ENCODE results near the gene TFAP2A.

The TFAP2A gene

DNA sequence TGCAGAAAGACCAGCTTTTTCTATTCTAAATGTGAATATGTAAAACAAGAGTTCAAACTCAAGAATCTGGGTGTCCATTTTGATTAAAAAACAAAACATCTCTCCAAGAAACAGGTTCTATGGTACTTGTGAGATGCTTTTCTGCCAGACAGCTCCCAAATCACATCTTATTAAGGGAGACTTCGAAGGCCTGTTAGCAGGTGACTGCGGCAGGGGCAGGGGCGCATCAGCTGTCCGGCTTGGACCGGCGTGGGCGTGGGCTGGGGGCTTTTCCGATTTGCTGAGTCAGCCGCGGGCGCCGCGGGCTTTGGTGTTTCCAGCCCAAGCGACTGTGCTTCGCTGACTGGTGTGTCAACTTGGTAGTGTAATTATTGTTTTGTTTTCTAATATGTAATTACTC is 32.6 kb downstream of the TFAP2A start:
- no peak for DNase-seq

GRCh38 chr6:10381830-10382208 is 33.1 kb downstream of the TFAP2A start:
- DNase-seq = no peak

- DNase-seq = peak; percentile 83
Measured at GRCh38 chr6:10381133-10381829, 33.6 kb downstream of the TFAP2A start.

DNA sequence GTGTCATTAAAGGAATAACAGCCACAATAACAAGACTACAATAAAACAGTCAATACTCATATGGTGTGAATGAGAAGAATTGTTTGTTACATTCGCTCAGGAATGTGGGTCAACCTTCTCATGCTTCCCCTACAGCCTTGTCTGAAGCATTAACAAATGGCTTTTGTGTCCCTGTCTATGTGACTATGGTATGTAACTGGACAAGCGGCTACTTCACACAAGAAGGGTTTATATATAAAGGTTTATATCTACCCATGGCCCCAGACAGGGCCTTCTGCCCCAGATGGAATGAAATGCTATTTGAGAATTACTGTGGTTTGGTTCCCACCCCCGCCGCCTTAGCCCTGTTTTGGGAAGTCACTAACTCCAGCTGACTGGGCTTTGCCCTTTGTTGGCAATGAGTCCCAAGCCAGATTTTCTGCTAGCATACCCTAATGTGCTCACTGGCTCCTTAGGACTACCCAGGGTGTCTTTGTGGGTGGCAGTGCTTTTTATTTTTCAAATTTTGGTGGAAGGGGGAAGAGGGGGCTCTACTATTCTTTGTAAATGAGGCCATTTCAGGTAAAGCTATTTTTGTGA is 39.4 kb downstream of the TFAP2A start:
- no peak for DNase-seq

GRCh38 chr6:10373642-10374359 is 41.1 kb downstream of the TFAP2A start:
- no peak for DNase-seq

GRCh38 chr6:10369896-10370295 is 45.0 kb downstream of the TFAP2A start:
- DNase-seq = no peak

DNA sequence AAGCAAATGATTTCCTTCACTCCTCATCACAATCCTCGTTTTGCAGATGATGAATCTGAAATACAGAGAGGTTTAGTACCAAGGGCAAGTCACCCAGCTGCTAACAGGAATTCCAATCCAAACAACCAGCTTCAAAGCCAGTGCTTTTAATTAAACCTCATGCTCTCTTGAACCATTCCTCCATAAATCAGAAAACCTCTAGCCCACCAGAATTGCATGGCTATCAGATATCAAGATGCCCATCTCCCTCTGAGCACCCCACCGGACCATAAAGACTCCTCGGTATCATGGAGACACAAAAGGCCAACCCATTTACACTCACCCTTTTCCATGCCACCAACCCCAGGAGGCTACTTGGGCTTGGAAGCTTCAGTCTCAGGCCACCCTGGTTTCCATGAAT is 46.0 kb downstream of the TFAP2A start:
- DNase-seq = no peak

DNA sequence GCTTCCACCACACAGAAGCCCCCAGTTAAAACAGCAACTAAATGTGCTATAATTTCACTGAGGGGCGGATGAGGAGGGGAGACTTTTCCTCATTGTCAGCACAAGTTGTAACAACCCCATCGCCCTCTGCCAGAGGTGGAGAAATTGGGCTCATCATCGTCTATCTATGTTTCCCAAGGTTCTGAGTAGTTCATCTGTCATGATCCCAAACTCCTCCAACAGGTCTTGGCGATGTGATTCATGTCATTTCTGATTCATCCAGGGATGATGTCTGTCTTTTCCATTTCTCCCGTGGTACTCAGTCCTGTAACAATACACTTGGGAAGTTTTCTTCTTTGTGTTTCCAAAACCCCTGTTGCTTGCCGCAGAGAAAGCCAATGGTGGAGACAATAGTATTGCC is 51.0 kb downstream of the TFAP2A start:
- DNase-seq = no peak

DNA sequence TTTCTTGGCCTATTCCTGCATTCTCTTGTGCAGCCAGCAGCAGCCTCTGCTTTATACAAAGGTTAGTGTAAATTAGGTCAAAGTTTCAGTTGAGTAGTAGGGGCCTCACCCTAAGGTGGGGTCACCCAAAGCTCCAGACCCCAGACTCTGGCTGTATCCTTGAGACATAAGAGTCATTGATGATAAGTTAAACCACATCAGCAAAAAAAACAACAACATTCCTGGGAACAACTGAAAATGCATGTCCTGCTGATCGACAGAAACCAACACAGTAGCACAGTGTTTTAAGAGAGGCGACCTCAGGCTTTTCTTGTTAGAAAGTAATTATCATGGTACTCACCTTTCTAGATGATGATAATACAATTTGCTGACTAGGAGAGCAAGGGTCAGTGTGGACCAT is 52.6 kb downstream of the TFAP2A start:
- DNase-seq = no peak

DNA sequence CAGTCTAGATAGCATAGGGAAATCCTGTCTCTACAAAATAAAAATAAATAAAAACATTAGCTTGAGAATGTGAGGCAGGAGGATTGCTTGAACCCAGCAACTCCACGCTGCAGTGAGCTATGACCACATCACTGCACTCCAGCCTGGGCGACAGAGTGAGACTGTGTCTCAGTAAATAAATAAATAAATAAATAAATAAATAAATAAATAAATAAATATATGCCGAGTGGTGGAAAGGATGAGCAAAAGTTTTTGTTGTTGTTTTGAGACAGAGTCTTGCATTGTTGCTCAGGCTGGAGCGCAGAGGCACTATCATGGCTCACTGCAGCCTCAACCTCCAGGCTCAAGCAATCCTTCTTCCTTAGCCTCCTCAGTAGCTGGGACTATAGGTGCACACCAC is 53.4 kb downstream of the TFAP2A start:
- DNase-seq = no peak

DNA sequence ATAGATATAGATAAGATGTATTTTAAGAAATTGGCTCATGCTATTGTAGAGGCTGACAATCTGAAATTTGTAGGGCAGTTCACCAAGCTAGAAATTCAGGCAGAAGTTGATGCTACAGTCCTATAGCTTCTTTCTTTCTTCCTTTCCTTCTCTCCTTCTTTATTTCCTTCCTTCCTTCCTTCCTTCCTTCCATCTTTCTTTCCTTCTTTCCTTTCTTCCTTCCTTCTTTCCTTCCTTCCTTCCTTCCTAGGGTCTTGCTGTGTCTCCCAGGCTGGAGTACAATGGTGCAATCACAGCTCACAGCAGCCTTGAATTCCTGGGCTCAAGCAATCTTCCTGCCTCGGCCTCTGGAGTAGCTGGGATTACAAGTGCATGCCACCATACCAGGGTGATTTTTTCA is 55.3 kb downstream of the TFAP2A start:
- no peak for DNase-seq

GRCh38 chr6:10355115-10355702 is 59.7 kb downstream of the TFAP2A start:
- DNase-seq = peak; percentile 41

DNA sequence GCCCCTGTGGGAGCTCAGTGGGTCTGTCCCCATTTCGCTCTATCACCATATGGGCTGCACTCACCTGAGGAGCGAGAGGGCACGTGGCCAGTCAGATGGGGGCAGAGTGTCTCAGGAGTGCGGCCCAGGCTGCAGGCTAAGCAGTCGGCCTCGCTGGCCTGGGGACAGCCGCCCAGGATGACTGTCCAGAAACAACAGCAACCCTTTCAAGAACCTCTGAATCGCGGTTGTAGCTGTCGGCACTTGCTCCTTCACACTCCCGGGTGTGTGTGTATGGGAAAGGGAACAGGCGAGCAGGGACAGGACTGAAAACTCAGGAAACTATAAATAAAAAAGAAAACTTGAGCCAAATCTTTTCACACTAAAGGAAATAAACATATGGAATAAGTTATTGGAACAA is 63.1 kb downstream of the TFAP2A start:
- no peak for DNase-seq

- DNase-seq = no peak
Measured at GRCh38 chr6:10350720-10351119, 64.2 kb downstream of the TFAP2A start.

GRCh38 chr6:10347561-10348327 is 67.1 kb downstream of the TFAP2A start:
- no peak for DNase-seq
